Activated CD8-positive, alpha-beta memory T cell treated with anti-CD3 and anti-CD28 coated beads, Interleukin-2, amount 50 U/mL, for 48 hours (primary cell): ENCODE results near the gene MS4A18.
"Not testable (repeated sequence)": the region's sequence is repeated elsewhere in the genome, so short reads cannot be mapped to it uniquely, and the experiment has no call there.

Experiments used
- DNase-seq: peaks from one replicate; pipeline ENCODE4 v3.0.0-alpha.2; 2020

MS4A18 gene

DNA sequence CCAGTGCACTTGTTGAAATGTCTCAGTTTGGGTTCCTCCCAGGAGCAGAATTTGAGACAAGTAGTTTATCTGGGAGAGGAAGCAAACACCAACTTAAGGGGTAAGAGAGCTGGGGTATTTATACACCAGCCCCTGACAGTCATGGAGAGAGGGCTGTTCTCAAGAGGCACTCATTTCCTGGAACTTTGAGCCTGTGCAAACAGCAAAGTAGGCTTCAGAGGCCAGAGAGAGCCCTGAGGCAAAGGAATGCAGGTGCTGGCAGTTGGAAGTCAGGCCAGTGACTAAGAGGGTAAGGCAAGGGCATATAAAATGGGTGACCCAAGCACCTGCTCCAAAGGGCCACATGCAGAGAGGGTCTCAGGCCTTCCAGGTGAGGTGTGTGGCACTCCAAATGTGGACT lies 16.1 kb downstream of the MS4A18 start:
- no peak for DNase-seq

GRCh38 chr11:60741421-60741820 lies 16.9 kb downstream of the MS4A18 start:
- no peak for DNase-seq

DNA sequence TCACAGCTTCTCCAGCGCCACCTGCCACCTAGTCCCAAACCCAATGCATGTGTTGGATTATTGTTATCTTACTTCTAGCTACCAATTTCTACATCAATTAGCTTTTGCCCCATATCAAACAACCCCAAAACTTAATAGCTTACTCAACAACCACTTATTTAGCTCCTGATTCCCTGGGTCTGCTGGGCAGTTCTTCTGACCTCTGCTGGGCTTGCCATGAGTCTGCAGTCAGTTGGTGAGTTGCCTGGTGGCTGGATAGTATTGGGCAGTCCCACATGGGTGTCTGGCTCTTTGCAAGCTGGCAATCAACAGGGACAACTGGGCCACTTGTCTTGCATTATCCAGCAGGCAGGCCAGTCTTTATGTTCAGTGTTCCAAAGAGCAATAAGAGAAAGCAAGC lies 18.5 kb downstream of the MS4A18 start:
- DNase-seq: no peak

- no peak for DNase-seq
These were observed 19.6 kb downstream of the MS4A18 start for GRCh38 chr11:60744114-60744513.

- DNase-seq: no peak
These were observed 22.9 kb downstream of the MS4A18 start for GRCh38 chr11:60747359-60747873.

- no peak for DNase-seq
These were observed 23.7 kb downstream of the MS4A18 start for GRCh38 chr11:60748225-60748624.

- DNase-seq: no peak
These were observed 24.3 kb downstream of the MS4A18 start for GRCh38 chr11:60748821-60749220.

DNA sequence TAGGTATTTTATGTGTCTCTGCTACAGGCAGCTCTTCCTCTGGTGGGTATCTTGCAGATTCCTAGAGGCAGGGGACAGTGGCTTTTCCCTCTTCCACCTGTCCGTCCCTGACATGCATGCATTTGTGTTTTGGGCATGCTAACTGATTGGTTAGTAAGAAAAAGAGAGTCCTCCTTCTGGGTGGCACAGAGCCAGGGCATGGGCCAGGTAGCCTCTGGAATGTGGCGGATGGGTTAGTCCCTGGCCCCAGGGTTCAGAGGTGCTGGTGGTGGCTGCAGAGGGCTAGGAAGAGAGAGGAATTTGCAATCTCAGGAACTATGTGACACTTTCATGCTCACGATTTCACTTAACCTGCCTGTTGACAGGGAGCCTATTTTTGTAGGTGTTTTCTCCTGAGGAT lies 26.4 kb downstream of the MS4A18 start:
- DNase-seq: no peak

- DNase-seq: no peak
These were observed 28.8 kb downstream of the MS4A18 start for GRCh38 chr11:60753309-60753708.

- no peak for DNase-seq
These were observed 30.4 kb downstream of the MS4A18 start for GRCh38 chr11:60754887-60755286.

DNA sequence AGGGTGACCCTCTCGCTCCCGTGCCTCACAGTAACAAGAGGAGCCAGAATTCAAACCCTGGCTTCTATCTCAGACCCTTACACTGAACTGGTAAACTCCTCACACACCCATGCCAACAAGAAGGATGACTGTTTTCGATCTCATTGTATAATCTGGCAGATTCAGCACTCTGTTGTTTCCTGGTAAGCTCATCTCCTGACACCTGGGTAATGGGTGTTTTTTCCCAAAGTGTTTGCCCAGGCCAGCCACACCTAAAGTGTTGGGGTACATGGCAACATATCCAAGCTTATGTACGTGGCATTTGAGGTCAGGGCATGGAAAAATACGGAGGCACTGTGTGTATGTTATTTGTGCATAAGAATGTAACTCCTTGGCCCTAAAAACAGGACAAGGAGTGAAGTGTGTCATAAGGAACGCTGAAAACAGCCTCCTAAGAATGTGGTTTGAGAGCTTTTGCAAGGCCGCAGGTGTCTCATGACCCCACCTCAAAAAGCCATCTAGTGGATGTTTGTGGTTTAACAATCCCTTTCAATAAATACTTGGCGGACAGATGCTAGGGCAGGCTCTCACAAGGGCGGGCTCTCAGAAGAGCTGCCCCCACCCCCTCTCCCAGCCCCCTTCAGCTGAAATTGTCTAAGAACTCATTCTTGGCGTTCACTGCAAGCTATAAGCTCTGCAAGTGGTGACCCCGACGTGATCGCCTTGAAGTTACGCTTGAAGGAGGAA lies 31.9 kb downstream of the MS4A18 start, which contains the start of gene MS4A15:
MS4A15 (plus strand) TSS at position 561 of the 726 bp plus-strand sequence. CDS start 6,867 bp downstream, outside the sequence.
- peak; percentile 12 for DNase-seq

DNA sequence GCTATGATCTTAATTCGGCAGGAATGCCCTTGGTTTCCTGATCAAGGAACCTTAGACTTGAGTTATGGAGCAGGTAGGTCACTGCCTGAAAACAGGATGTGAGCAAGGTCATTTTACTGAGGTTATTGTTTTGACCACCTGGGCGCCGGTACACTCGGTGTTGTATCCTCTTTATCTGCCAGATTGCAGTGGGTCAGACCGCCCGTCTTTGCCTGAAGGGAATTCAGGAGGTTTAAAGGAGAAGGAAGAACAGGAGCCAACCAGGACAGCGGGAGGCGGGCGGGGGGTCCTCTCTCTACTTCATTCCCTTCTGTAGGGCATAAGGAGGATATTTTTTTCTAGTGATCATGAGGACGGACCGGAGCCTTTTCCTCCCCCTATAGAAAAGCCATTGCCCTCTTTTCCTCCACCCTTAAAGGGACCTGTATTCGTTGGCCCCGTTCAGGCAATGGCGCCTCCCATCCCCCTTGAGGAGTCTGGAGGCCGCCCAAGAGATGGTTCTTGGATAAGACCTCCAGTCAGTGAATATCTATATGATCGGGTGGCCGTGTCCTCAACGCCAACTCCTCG lies 32.8 kb downstream of the MS4A18 start:
- DNase-seq: peak; percentile 29

DNA sequence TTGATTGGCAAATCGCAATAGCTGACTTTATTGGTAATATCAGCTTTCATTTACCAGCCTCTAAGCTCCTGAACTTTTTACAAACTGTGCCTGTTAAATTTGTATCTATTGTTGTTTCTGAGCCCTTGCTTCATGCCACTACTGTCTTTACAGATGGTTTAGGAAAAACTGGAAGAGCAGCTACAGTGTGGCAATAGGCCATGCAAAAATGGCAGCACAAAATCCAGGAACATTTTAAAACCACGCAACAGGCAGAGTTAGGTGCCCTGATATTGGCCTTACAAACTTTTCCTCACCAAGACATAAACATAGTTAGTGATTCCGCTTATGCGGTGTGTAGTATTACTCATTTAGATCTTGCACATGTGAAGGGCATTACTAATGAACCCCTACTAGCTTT lies 34.2 kb downstream of the MS4A18 start:
- not testable (repeated sequence) for DNase-seq

DNA sequence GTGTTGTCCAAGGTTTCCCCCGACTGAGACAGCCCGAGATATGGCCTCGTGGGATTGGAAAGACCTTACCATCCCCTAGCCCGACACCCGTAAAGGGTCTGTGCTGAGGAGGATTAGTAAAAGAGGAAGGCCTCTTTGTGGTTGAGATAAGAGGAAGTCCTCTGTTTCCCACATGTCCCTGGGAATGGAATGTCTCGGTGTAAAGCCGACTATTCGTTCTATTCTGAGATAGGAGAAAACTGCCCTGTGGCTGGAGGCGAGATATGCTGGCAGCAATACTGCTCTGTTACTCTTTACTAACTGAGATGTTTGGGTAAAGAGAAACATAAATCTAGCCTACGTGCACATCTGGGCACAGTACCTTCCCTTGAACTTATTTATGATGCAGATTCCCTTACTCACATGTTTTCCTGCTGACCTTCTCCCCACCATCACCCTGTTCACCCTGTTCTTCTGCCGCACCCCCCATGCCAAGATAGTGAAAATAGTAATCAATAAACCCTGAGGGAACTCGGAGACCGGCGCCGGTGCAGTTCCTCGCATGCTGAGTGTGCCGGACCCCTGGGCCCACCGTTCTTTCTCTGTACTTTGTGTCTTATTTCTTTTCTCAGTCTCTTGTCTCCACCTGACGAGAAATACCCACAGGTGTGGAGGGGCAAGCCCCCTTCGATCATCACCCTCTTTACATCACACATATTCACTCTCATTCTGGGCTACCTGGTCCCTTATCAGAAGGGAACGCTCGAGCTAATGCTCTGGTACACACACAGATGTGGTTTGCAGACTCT lies 35.1 kb downstream of the MS4A18 start:
- DNase-seq: peak; percentile 3

DNA sequence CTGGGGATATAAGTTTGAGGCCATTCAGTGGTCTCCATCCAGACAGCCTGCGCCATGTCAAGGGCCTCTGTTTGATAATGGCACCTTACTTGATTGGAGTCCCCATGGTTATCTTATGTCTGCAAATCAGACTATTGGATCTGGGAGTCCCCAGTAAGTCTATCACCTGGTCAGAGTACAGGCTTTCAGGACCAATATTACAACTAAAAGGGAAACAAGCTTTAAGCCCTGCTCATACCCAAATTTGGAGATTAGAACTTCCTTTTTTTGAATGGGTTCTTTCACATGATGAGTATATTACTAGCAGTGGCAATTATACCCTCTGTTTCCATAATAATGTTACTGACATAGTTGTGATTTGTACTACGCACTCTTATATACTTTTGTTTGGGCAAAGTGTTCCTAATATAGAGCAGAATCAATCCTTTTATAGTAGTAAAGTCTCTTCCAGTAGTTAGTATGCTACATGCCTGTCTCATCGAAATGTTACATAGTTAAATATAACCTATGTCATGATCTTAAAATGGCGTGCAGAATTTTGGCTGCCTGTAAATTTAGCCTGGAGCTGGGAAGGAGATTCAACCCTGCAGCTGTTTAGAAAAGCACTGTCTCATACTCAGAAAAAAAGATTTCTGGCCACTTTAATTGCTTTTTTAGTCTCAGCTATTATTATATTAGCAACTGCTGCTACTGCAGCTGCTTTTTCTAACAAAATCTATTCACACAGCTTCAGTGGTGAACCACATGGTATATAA lies 37.1 kb downstream of the MS4A18 start:
- DNase-seq: no peak

DNA sequence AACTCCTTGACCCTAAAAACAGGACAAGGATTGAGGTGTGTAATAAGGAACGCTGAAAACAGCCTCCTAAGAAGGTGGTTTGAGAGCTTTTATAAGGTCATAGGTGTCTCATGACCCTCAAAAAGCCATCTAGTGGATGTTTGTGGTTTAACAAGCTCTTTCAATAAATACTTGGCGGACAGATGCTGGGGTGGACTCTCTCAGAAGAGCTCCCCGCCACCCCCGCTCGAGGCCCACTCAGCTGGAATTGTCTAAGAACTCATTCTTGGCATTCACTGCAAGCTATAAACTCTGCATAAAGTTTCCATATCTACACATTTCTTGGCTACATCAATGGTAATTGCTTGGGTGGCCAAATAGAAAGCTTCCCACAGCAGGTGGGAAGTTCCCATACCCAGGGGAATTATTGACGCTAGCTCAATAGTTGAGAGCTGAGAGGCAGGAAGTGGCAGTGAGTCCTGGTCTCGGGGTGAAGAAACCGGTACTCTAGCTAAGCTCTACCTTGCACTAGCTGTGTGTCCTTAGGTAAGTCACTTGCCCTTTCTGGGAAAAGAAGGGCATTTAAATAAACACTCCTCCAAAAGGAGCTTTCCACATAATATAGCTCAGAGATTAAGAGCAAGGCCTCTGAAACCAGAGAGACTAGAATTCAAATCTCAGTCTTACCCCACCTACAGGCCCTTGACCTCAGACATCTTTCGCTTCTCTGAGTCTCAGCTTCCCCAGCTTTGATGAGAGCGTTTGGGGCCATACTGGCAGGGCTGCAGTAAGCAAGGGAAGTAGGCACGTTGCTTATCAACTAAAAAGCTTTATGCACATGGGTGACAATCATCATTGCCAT lies 38.6 kb downstream of the MS4A18 start:
- no peak for DNase-seq

- no peak for DNase-seq
These were observed 39.3 kb downstream of the MS4A18 start for GRCh38 chr11:60763692-60764369.

DNA sequence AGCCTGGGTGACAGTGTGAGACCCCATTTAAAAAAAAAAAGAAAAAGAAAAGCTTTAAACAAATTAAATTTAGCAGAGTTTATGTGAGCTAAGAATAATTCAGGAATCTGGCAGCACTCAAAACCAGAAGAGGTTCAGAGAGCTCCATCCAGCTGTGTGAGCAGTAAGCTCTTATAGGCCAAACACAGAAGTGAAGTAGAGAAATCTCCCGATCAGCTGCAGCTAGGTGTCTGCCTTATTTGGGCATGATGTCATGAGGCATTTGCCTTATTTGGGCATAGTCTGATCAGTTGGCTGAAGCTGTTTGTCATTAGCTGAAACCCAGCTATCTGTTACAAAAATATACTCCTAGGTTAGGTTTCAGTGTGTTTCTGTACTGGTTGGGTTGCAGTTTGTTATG lies 40.4 kb downstream of the MS4A18 start:
- no peak for DNase-seq

DNA sequence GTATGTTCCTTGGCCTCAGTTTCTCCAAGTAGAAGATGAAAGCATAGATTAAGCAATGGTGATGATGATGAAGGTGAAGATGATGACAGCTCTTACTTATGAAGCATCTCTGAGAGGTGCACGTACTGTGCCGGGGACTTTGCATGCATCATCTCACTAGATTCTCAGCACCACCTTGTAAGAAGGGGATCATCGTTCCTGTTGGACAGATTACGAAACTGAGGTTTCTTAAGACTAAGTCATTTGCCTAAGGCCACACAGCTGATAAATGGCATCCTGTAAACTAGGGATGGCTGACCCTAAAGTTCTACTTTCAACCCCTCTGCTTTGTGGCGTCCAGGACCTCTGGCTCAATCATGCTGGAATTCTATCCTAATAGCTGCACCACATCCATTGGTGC lies 40.8 kb downstream of the MS4A18 start:
- DNase-seq: no peak

GRCh38 chr11:60766547-60766946 lies 42.0 kb downstream of the MS4A18 start:
- no peak for DNase-seq

DNA sequence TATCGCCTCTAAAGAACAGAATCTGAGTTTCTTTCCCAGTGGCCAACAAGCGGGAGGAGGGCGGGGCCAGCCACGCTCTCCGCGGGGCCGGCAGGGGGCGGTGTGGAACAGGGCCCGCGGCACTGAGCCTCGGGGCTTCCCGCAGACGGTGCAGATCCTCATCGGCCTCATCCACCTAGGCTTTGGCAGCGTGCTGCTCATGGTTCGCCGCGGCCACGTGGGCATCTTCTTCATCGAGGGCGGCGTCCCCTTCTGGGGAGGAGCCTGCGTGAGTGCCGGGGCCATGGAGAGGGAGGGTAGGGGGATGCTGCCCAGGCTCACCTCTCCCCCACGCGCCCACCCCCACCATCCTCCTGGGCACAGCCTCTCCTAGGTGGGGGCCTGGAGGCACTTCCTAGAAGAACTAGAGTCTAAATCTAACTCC lies 42.9 kb downstream of the MS4A18 start:
- peak; percentile 75 for DNase-seq
